Measurements from ENCODE around the gene UNC5CL.

- no peak for TF ChIP-seq CTCF (IDR thresholded peaks at IDR 0.05)
- TF ChIP-seq POLR2A (IDR thresholded peaks at IDR 0.05) = no peak
Observed at GRCh38 chr6:40978687-40979289, 60.2 kb downstream of the UNC5CL start.
